K562 (cell line): ENCODE results near the gene PPA2.

Source experiments
- ELK1 ChIP-seq: sonication (generic); formaldehyde crosslinking; IDR thresholded peaks from 2 replicates; pipeline ENCODE4 v1.8.1; 2022; ENCODE audit warnings: missing genetic modification reagents
- TF ChIP-seq, protein P1 (sequence below): sonication (generic); formaldehyde crosslinking; IDR thresholded peaks from 2 replicates; pipeline ENCODE4 v1.9.0; 2022; ENCODE audit warnings: mild to moderate bottlenecking, missing genetic modification reagents

- TF ChIP-seq, protein P1, sequence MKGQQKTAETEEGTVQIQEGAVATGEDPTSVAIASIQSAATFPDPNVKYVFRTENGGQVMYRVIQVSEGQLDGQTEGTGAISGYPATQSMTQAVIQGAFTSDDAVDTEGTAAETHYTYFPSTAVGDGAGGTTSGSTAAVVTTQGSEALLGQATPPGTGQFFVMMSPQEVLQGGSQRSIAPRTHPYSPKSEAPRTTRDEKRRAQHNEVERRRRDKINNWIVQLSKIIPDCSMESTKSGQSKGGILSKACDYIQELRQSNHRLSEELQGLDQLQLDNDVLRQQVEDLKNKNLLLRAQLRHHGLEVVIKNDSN (CRISPR knock-in tag) = no peak
- TF ChIP-seq ELK1 (CRISPR knock-in tag) = no peak
Observed at GRCh38 chr4:105433421-105433820, 40.4 kb downstream of the PPA2 start.
